Gastrocnemius medialis (tissue), 4 donors: ENCODE results near the gene ERCC6. TPM values are rescaled to one million over a fixed set of nuclear protein-coding genes. Genes with fewer than 3 reads are reported as not detected.
A peak's percentile ranks its signal among the peaks of the same experiment; 100 is the strongest.

Experiments used
- ATAC-seq, 2 donors: fragments of 150-250 bp; one replicate each; pipeline ENCODE4 v1.9.1; 2016
- DNase-seq, 2 donors: peaks; one replicate each; pipeline ENCODE4 v3.0.0-alpha.2; 2019
- H3K27ac ChIP-seq, 4 donors: fragments of 200-600 bp; sonication (generic); 1 replicate in 1 of 4; 2 replicates in 3 of 4; pipeline ENCODE4 v1.5.1; 2016 to 2018; ENCODE audit warnings: mild to moderate bottlenecking in 2 of 4, moderate library complexity in 1 of 4
- H3K27me3 ChIP-seq, 3 donors: fragments of 200-600 bp; sonication (generic) in 2 of 3; 1 replicate in 1 of 3; 2 replicates in 2 of 3; pipeline versions ENCODE4 v1.5.1 to v1.6.0; 2016 to 2019; ENCODE audit warnings: mild to moderate bottlenecking in 1 of 3, moderate library complexity in 1 of 3
- H3K36me3 ChIP-seq, 2 donors: fragments of 200-600 bp; sonication (generic) in 1 of 2; one replicate each; pipeline ENCODE4 v1.5.1; 2017 to 2018
- H3K4me1 ChIP-seq, 2 donors: fragments of 200-600 bp; sonication (generic) in 1 of 2; one replicate each; pipeline ENCODE4 v1.5.1; 2016 to 2017; ENCODE audit warnings: mild to moderate bottlenecking in 2 of 2
- H3K4me3 ChIP-seq, 4 donors: fragments of 200-600 bp; sonication (generic) in 3 of 4; 1 replicate in 1 of 4; 2 replicates in 3 of 4; pipeline ENCODE4 v1.5.1; 2016 to 2019; ENCODE audit warnings: mild to moderate bottlenecking in 2 of 4
- H3K9me3 ChIP-seq, 3 donors: fragments of 200-600 bp; sonication (generic) in 2 of 3; 1 replicate in 1 of 3; 2 replicates in 2 of 3; pipeline ENCODE4 v1.5.1; 2016 to 2019
- POLR2A ChIP-seq, 2 donors: fragments of 450-650 bp; IDR thresholded peaks; one replicate each; pipeline ENCODE4 v1.6.1; 2017; ENCODE audit warnings: antibody characterized with exemption in 2 of 2, mild to moderate bottlenecking in 2 of 2, moderate library complexity in 2 of 2
- in situ Hi-C, 4 donors: fragments of 200-750 bp; cut with MboI; loops; one replicate each; pipeline versions ENCODE4 v1.15.0 to v1.8.0; 2017; ENCODE audit warnings: low sequenced_read_pairs in 4 of 4
- intact Hi-C: fragments of 100-400 bp; cut with DNase I; formaldehyde crosslinking; loops from one replicate; pipeline ENCODE4 v1.15.1; 2023; ENCODE audit warnings: low total_unique reads
- total RNA-seq, 4 donors: library from RNA; depleted of rRNA; stranded (reverse); fragments of >200 nt; gene quantifications; one replicate each; pipeline versions ENCODE4 v1.1.0 to v1.2.3, GENCODE V29; 2016
- TF ChIP-seq, protein P1 (sequence below), 5 experiments: fragments of 450-650 bp in 3 of 5; fragments of 200-600 bp in 2 of 5; sonication (generic) in 2 of 5; IDR thresholded peaks in 4 of 5; conservative IDR thresholded peaks in 1 of 5; 1 replicate in 4 of 5; 2 replicates in 1 of 5; pipeline ENCODE4 v1.5.1; 2016 to 2019; ENCODE audit warnings: antibody characterized with exemption in 5 of 5, mild to moderate bottlenecking in 3 of 5, moderate library complexity in 3 of 5

ERCC6 gene
- total RNA-seq, 4 donors from 2014 or later = 8.7 to 16.7 (median 10.5) TPM

DNA sequence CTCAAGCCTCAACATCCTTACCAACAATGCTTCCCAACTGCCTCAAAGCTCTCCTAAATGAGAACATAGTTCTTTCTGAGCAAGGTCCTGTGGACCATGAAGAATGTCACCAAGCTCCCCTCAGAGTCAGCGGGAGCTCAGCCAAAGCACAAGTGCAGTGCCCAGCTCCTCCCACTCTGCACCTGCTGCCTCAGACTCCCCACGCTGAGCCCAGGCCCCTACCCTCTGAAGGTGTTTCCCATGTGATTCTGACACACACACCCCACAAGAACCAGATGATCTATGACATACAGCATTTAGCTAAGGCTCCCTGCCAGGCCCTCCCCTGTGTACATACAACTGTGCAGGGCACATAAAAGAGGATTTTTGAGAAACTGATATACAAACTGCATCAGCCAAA is 19.2 kb downstream of the ERCC6 start:
- intact Hi-C loops (loop anchor here (1.0 to 10.0 kb wide), 4 partner anchors 112 to 1205 kb away; no protein-coding TSS in a partner anchor), in situ Hi-C loops (loop anchor here (10.0 to 25.0 kb wide), 6 partner anchors 105 to 857 kb away; no protein-coding TSS in a partner anchor)
- DNase-seq = no peak
- no peak for TF ChIP-seq POLR2A (IDR thresholded peaks at IDR 0.05)
- TF ChIP-seq, protein P1, sequence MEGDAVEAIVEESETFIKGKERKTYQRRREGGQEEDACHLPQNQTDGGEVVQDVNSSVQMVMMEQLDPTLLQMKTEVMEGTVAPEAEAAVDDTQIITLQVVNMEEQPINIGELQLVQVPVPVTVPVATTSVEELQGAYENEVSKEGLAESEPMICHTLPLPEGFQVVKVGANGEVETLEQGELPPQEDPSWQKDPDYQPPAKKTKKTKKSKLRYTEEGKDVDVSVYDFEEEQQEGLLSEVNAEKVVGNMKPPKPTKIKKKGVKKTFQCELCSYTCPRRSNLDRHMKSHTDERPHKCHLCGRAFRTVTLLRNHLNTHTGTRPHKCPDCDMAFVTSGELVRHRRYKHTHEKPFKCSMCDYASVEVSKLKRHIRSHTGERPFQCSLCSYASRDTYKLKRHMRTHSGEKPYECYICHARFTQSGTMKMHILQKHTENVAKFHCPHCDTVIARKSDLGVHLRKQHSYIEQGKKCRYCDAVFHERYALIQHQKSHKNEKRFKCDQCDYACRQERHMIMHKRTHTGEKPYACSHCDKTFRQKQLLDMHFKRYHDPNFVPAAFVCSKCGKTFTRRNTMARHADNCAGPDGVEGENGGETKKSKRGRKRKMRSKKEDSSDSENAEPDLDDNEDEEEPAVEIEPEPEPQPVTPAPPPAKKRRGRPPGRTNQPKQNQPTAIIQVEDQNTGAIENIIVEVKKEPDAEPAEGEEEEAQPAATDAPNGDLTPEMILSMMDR (IDR thresholded peaks at IDR 0.05 in 4 of 5, conservative IDR thresholded peaks at IDR 0.05 in 1 of 5) = no peak
- H3K4me1 ChIP-seq = peaks cover 19 to 26% of the 10 kb centered on the region in 2 donors
- ATAC-seq = peak in 1 of 2 donors; percentile 40
- H3K27ac ChIP-seq = no peak overlapping the region
- no peaks in the 10 kb centered on the region for H3K9me3 ChIP-seq
- H3K36me3 ChIP-seq = peaks cover 0 to 9% of the 10 kb centered on the region in 2 donors
- no peaks in the 10 kb centered on the region for H3K27me3 ChIP-seq
- H3K4me3 ChIP-seq = no peak overlapping the region

DNA sequence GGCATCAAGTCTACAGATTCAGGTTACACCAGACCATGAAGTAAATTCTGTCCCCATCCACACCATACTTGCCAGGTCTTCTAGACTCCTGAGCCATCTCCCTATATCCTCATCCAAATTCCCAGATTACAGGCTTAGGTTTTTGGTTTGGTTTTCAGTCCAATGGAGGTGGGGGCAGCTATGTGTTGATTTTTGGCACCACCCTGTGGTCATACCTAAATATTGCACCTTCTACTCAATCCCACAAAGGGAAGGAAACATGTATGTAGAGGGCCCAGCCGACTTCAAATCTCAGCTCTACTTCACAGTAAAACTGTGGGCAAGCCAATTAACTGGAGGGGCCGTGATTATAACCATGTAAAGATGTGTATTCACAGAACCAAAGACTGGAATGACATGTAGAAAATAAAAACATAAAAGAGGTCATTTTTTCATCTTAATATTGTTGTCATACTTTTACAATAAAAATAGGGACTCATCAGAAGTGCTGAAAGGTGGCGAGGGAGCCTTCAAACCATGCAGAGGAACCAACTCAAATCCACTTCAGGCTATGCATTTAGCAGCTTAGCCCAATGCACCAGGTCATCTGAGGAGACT is 19.8 kb downstream of the ERCC6 start:
- DNase-seq (no peak), ATAC-seq (peak; percentile 69 to 74)
- peaks cover 19 to 26% of the 10 kb centered on the region in 2 donors for H3K4me1 ChIP-seq
- H3K4me3 ChIP-seq = no peak overlapping the region
- H3K27ac ChIP-seq = no peak overlapping the region
- intact Hi-C loops = loop anchor here (1.0 to 5.0 kb wide), 3 partner anchors 112 to 862 kb away; no protein-coding TSS in a partner anchor
- no peaks in the 10 kb centered on the region for H3K9me3 ChIP-seq
- TF ChIP-seq, protein P1 (IDR thresholded peaks at IDR 0.05 in 4 of 5, conservative IDR thresholded peaks at IDR 0.05 in 1 of 5) = peak; percentile 58 to 69 (median 64)
- no peak for TF ChIP-seq POLR2A (IDR thresholded peaks at IDR 0.05)
- peaks cover 0 to 7% of the 10 kb centered on the region in 2 donors for H3K36me3 ChIP-seq
- H3K27me3 ChIP-seq = no peaks in the 10 kb centered on the region
- in situ Hi-C loops = loop anchor here (10.0 to 25.0 kb wide), 6 partner anchors 104 to 857 kb away; no protein-coding TSS in a partner anchor

DNA sequence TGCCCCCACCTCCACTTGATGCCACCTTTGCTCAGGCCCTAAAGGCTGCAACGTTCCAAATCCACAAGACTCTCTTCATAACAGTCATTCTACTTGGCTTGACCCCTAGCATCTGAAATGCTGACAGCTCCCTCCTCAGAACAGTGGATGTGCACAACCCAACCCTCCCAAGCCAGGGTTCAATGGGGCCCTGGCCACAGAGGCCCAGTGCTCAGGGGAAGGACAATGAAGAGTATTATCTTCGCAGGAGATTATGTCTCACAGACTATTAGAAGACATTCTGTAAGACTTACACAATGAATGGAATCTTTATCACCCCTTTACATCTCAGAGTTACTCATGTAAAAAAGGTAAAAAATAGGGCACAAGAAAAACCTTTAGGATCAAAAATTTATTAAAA is 20.4 kb downstream of the ERCC6 start:
- no peaks in the 10 kb centered on the region for H3K27me3 ChIP-seq
- no peaks in the 10 kb centered on the region for H3K9me3 ChIP-seq
- no peak overlapping the region for H3K4me3 ChIP-seq
- TF ChIP-seq, protein P1 (IDR thresholded peaks at IDR 0.05 in 4 of 5, conservative IDR thresholded peaks at IDR 0.05 in 1 of 5) = no peak
- TF ChIP-seq POLR2A (IDR thresholded peaks at IDR 0.05) = no peak
- H3K4me1 ChIP-seq = peaks cover 19 to 26% of the 10 kb centered on the region in 2 donors
- DNase-seq = no peak
- H3K27ac ChIP-seq = no peak overlapping the region
- in situ Hi-C loops (loop anchor here (10.0 to 25.0 kb wide), 6 partner anchors 104 to 856 kb away; no protein-coding TSS in a partner anchor), intact Hi-C loops (loop anchor here (5.0 kb wide), 2 partner anchors 536 to 861 kb away; no protein-coding TSS in a partner anchor)
- H3K36me3 ChIP-seq = peaks cover 0 to 2% of the 10 kb centered on the region in 2 donors
- no peak for ATAC-seq

DNA sequence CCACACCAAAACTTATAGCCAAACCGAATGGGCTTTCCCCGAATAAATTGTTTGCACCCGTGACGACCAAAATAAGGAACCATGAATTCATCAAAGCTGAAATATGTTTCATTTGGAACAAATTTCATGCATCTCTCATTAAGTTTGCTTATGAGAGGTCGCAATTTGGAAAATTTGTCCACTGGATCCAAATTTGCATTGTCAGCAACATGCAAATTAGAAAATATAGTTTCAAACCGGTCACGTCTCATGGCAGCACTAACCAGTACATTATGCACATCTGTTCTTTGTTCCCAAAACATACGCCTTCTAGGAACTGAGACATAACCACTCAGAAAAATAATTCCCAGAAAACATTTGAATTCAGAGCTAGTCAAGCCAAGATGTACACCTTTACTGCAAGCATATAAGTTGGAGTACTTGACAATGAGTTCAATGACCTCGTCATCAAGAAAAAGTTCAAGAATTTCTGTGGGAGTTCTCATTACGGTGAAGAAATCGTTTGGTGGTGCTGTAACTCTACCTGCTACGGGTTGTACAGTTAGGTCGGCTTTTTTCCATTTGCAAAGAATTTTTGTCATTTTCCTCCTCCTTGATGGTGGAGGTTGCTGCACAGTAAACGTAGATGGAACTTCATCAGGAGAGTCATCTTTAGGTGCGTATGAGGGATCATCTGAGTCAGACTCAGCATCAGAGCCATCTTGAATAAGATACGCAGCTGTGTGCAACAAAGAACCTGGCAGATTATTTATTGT is 22.5 kb downstream of the ERCC6 start:
- H3K9me3 ChIP-seq = no peaks in the 10 kb centered on the region
- H3K4me3 ChIP-seq = no peak overlapping the region
- DNase-seq = no peak
- intact Hi-C loops (loop anchor here (5.0 kb wide), 2 partner anchors 534 to 859 kb away; no protein-coding TSS in a partner anchor), in situ Hi-C loops (loop anchor here (10.0 to 25.0 kb wide), 6 partner anchors 102 to 854 kb away; no protein-coding TSS in a partner anchor)
- peaks cover 15 to 19% of the 10 kb centered on the region in 2 donors for H3K4me1 ChIP-seq
- ATAC-seq = no peak
- no peaks in the 10 kb centered on the region for H3K27me3 ChIP-seq
- H3K36me3 ChIP-seq = no peaks in the 10 kb centered on the region
- no peak for TF ChIP-seq POLR2A (IDR thresholded peaks at IDR 0.05)
- TF ChIP-seq, protein P1 (IDR thresholded peaks at IDR 0.05 in 4 of 5, conservative IDR thresholded peaks at IDR 0.05 in 1 of 5) = no peak
- no peak overlapping the region for H3K27ac ChIP-seq
